Transverse colon (tissue), 4 donors: ENCODE results near the gene UBE2J2.
A peak's percentile ranks its signal among the peaks of the same experiment; 100 is the strongest.

Experiments
- CTCF ChIP-seq, 5 experiments: fragments of 200-600 bp in 3 of 5; fragments of 450-650 bp in 2 of 5; sonication (generic) in 3 of 5; IDR thresholded peaks; 1 replicate in 2 of 5; 2 replicates in 3 of 5; pipeline ENCODE4 v1.5.1; 2016 to 2017; ENCODE audit warnings: antibody characterized with exemption in 5 of 5, inconsistent platforms in 3 of 5, mild to moderate bottlenecking in 2 of 5, moderate library complexity in 1 of 5
- EP300 ChIP-seq: sonication (generic); formaldehyde crosslinking; IDR thresholded peaks from one replicate; pipeline ENCODE4 v1.6.1; 2017; ENCODE audit warnings: antibody characterized with exemption, low read depth
- POLR2A ChIP-seq: fragments of 450-650 bp; IDR thresholded peaks from one replicate; pipeline ENCODE4 v1.6.1; 2016; ENCODE audit warnings: antibody characterized with exemption, mild to moderate bottlenecking, moderate library complexity
- POLR2AphosphoS5 ChIP-seq, 3 donors: sonication (generic); formaldehyde crosslinking; IDR thresholded peaks; one replicate each; pipeline ENCODE4 v1.6.1; 2016; ENCODE audit warnings: antibody characterized with exemption in 3 of 3

- TF ChIP-seq CTCF (IDR thresholded peaks at IDR 0.05): no peak
- peak; percentile 45 for TF ChIP-seq POLR2A
- TF ChIP-seq POLR2AphosphoS5 (IDR thresholded peaks at IDR 0.05): peak in 2 of 3 donors; percentile 32 to 33
- TF ChIP-seq EP300: no peak
Observed at GRCh38 chr1:1281533-1282321, 8.1 kb upstream of the UBE2J2 start.
